Activated naive CD4-positive, alpha-beta T cell treated with anti-CD3 and anti-CD28 coated beads for 36 hours (primary cell): Measurements from ENCODE around the gene CATSPER4. TPM values are rescaled to one million over a fixed set of nuclear protein-coding genes. Genes with fewer than 3 reads are reported as not detected.

Experiments used
- CTCF ChIA-PET: fragments of 350-600 bp; sonication (Branson Sonifier 250); formaldehyde crosslinking; loops from one replicate; lab custom pipeline; 2021; ENCODE audit warnings: antibody characterized with exemption; lab: Charles Lee
- DNase-seq: peaks from one replicate; pipeline ENCODE4 v3.0.0-alpha.2; 2020
- H3K27ac Mint-ChIP-seq: one replicate; pipeline ENCODE4 v1.8.0; 2021; ENCODE audit warnings: mild to moderate bottlenecking, mixed read lengths
- H3K27me3 Mint-ChIP-seq: one replicate; pipeline ENCODE4 v1.8.0; 2021; ENCODE audit warnings: low read depth, mixed read lengths
- H3K36me3 Mint-ChIP-seq: one replicate; pipeline ENCODE4 v1.8.0; 2021; ENCODE audit warnings: low read depth, mixed read lengths
- H3K4me1 Mint-ChIP-seq: one replicate; pipeline ENCODE4 v1.8.0; 2021; ENCODE audit warnings: low read depth, mixed read lengths
- H3K4me3 Mint-ChIP-seq: one replicate; pipeline ENCODE4 v1.8.0; 2021; ENCODE audit warnings: mild to moderate bottlenecking, moderate library complexity, mixed read lengths
- H3K9me3 Mint-ChIP-seq: one replicate; pipeline ENCODE4 v1.8.0; 2021; ENCODE audit warnings: mixed read lengths
- intact Hi-C: fragments of 100-400 bp; cut with micrococcal nuclease; formaldehyde crosslinking; loops from one replicate; pipeline ENCODE4 v1.15.1; 2023
- total RNA-seq, 2 experiments: library from RNA; stranded (reverse); gene quantifications; one replicate each; pipeline ENCODE4 v1.2.3, GENCODE V29; 2021

Gene CATSPER4
- total RNA-seq, 2 experiments from 2014 or later: not detected

DNA sequence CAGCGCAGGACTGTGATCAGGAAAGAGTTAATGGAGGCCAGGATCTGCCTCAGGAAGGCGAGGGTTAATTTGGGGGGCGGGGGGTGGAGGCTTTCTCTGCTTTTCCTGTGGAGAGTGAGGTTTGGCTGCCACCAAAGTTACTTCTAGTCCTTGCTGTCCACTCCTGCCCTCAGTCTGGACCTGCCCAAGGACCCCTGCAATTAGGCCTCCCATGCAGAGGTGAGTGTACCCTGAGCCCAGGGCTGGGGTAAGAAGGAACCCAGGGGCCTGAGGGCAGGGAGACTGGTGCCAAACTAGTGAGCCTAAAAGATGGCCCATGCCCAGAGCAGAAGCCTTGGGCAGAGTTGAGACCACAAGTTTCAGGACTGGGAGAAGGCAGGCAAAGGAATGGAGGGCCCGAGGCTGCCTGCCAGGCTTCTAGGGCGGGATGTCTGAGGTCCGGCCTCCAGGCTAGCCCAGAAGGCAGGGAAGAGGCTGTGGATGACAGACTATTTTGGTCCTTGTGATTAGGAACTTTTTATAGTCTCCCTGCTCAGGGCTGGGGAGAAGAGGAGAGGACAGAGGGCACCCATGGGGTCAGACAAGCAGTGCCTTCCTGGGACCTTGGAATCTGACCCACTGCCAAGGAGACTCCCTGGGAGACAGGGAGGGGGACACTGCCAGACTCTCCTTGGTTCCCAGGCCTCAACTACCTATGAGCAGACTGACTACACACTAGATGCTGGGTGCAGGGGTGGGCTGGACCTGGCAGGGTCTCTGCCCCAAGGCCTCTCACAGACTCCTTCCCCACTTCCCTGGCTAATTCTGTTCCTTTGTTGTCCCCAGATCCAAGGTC, 31.3 kb upstream of the CATSPER4 start, which contains the start of gene FAM110D:
Gene FAM110D (plus strand): TSS at position 172 of the 835 bp plus-strand sequence. CDS start 2,213 bp downstream, outside the sequence.
- intact Hi-C loops: no loop called here
- DNase-seq: no peak
- CTCF ChIA-PET: interaction anchor here (0.6 to 4.3 kb wide), 2 partner anchors 13 to 275 kb away, joined by 3 to 21 read pairs; no protein-coding TSS in a partner anchor
- H3K27me3 Mint-ChIP-seq: peaks cover 27% of the 10 kb centered on the region
- peaks cover 11% of the 10 kb centered on the region for H3K4me1 Mint-ChIP-seq
- H3K36me3 Mint-ChIP-seq: no peaks in the 10 kb centered on the region
- no peaks in the 10 kb centered on the region for H3K9me3 Mint-ChIP-seq
- no peak within 1 kb of the TSS for H3K4me3 Mint-ChIP-seq
- no peak within 1 kb of the TSS for H3K27ac Mint-ChIP-seq

DNA sequence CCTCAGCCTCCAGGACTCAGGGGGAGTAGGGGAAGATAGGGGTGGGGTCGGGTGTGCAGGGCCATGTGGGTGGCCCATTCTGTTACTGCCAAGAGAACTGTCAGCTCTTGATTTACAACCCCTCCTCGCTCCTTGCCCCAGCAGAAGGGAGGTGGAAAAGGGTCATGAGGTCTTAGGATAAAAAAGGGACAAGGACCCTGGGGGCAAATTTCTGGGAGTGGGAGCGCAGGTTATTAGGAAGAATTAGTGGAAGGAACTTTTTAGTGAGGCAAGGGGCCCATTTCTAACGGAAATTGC, 30.7 kb upstream of the CATSPER4 start:
- intact Hi-C loops: no loop called here
- Mint-ChIP-seq H3K27ac (no peak overlapping the region), H3K4me3 (no peak overlapping the region), H3K27me3 (peaks cover 29% of the 10 kb centered on the region), H3K36me3 (no peaks in the 10 kb centered on the region), H3K4me1 (peaks cover 14% of the 10 kb centered on the region), H3K9me3 (no peaks in the 10 kb centered on the region)
- CTCF ChIA-PET: no interaction called here
- DNase-seq: no peak

DNA sequence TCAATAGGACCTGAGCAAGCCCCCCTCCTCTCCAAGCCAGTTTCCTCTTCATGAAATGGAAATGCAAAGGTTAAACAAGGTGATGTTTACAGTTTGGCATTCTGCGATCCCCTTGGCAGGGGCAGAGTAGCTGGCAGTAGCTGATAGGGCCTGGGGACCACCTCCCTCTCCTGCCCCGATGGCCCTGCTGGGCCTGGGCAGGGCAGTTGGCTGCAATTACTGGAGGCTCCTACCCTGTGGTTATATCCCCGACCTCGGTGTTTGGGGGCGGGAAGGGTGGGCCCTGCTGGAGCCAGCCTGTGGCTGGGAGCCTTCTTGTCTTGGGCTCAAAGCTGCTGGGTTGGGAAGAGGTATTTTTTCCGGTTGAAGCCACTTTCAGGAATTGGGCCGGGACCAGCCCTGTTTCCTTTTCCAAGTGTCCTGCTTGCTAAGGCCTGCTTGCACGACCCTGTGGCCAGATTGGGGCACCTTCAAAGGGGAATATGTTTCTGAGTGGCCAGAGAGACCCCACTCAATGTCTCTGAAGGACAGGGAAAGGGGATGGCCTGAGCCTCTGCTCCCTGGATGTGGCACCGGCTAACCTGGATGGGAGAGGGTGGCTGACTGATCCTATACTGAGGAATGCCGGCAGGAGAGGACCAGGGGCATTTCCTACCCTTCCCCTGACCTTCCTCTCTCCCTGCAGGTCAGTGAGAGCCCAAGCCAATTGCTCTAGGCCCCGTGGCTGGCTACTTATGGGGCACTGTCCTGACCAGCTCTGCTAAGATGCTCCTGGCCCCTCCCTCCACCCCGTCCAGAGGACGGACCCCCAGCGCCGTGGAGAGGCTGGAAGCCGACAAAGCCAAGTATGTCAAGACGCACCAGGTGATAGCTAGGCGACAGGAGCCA, 29.6 kb upstream of the CATSPER4 start:
- Mint-ChIP-seq H3K9me3 (no peaks in the 10 kb centered on the region), H3K36me3 (no peaks in the 10 kb centered on the region), H3K4me1 (peaks cover 16% of the 10 kb centered on the region), H3K4me3 (no peak overlapping the region), H3K27ac (no peak overlapping the region), H3K27me3 (peaks cover 29% of the 10 kb centered on the region)
- DNase-seq: no peak
- CTCF ChIA-PET: interaction anchor here (0.9 kb wide), 1 partner anchor 9 kb away, joined by 5 read pairs; the partner anchor contains the start of gene ZNF593
- intact Hi-C loops: no loop called here

GRCh38 chr1:26161415-26162219, 28.8 kb upstream of the CATSPER4 start:
- Mint-ChIP-seq H3K27me3 (peaks cover 27% of the 10 kb centered on the region), H3K4me3 (peak overlapping the region; percentile 50), H3K36me3 (no peaks in the 10 kb centered on the region), H3K4me1 (peaks cover 16% of the 10 kb centered on the region), H3K27ac (no peak overlapping the region), H3K9me3 (no peaks in the 10 kb centered on the region)
- CTCF ChIA-PET: interaction anchor here (0.9 to 1.2 kb wide), 2 partner anchors 8 to 10 kb away, joined by 5 read pairs; partner anchors contain the start of genes ZNF593 and ZNF593OS
- intact Hi-C loops: no loop called here
- DNase-seq: peak; percentile 48

GRCh38 chr1:26162220-26162709, 28.1 kb upstream of the CATSPER4 start:
- no peaks in the 10 kb centered on the region for H3K9me3 Mint-ChIP-seq
- H3K4me1 Mint-ChIP-seq: peaks cover 13% of the 10 kb centered on the region

DNA sequence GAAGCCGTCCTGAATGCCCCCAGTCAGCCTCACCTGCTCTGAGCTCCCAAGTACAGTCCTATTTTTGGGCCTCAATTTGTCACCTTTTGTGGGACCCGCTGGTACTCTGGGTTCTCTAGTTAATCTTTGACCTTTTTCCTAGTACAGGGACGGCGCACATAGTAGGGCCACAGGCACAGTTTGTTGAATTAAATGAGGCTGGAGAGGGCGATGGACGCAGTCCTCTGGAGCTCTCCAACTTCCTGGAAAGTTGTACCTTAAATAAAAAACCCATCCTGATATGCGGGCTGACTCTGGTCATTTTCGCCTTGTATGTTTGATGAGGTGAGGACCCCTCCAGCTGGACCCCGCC, 26.7 kb upstream of the CATSPER4 start:
- Mint-ChIP-seq H3K36me3 (no peaks in the 10 kb centered on the region), H3K27ac (no peak overlapping the region), H3K9me3 (no peaks in the 10 kb centered on the region), H3K4me3 (peak overlapping the region; percentile 34), H3K27me3 (peaks cover 25% of the 10 kb centered on the region), H3K4me1 (peaks cover 13% of the 10 kb centered on the region)
- DNase-seq: no peak
- intact Hi-C loops: loop anchor here (1.0 to 2.0 kb wide), 3 partner anchors 19 to 127 kb away; no protein-coding TSS in a partner anchor
- CTCF ChIA-PET: interaction anchor here (0.8 to 1.9 kb wide), 8 partner anchors 9 to 253 kb away, joined by 3 to 9 read pairs (median 3); partner anchors contain the start of gene CEP85

More at GRCh38 chr1:26162220-26162709, 28.1 kb upstream of the CATSPER4 start:
- Mint-ChIP-seq H3K27me3 (peaks cover 27% of the 10 kb centered on the region), H3K27ac (no peak overlapping the region), H3K4me3 (peak overlapping the region; percentile 50), H3K36me3 (no peaks in the 10 kb centered on the region)
- no peak for DNase-seq
- intact Hi-C loops: no loop called here
- CTCF ChIA-PET: interaction anchor here (0.6 to 1.9 kb wide), 4 partner anchors 9 to 71 kb away, joined by 3 to 9 read pairs (median 4); partner anchors contain the start of genes CEP85 and ZNF593OS

DNA sequence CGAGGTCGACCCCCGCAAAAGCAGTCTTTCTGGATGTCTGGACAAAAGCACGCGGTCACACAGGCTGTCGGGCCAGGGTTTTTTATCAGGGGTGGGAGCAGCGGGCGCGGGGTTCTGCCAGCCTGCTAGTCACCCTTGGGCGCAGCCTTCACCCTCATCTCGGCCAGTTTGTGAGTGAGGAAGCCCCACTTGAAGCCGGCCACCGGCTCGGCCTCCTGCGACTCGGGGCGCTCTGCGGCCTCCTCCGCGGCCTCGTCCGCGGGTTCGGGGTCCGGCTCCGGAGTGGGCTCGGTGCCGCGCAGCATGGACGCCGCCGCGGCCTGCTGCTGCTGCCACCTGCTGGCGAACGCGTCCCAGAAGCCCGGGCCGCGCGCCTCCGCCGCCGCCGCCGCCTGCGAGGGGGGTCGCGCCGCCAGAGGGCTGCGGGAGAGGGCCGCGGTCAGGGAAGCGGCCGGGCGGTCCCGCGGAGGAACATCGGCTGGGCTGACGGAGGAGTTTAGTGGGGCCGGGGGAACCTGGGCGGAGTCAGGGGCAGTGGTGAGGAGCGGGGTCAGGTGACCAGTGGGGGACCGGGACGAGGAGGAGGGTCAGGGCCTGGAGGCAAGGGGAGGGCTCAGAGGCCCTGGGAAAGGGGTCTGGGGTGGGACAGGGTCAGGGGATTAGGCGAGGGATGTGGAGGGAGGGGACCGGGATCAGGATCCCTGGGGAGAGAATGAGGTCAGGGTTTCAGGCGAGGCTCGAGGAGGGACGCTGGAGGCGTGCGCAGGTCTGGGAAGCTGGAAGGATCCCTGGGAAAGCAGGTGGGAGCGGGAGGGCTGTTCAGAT, 26.2 kb upstream of the CATSPER4 start:
- Mint-ChIP-seq H3K27ac (no peak overlapping the region), H3K9me3 (no peaks in the 10 kb centered on the region), H3K27me3 (peaks cover 25% of the 10 kb centered on the region), H3K4me3 (peak overlapping the region; percentile 50), H3K4me1 (peaks cover 13% of the 10 kb centered on the region), H3K36me3 (no peaks in the 10 kb centered on the region)
- DNase-seq: peak; percentile 42
- intact Hi-C loops: loop anchor here (1.0 to 2.0 kb wide), 3 partner anchors 19 to 128 kb away; no protein-coding TSS in a partner anchor
- CTCF ChIA-PET: interaction anchor here (0.8 to 1.9 kb wide), 7 partner anchors 8 to 253 kb away, joined by 3 to 9 read pairs (median 3); no protein-coding TSS in a partner anchor

GRCh38 chr1:26164861-26165842, 25.2 kb upstream of the CATSPER4 start:
- peaks cover 13% of the 10 kb centered on the region for H3K4me1 Mint-ChIP-seq
- intact Hi-C loops: loop anchor here (1.0 to 2.0 kb wide), 3 partner anchors 20 to 129 kb away; no protein-coding TSS in a partner anchor
- peak overlapping the region; percentile 50 for H3K4me3 Mint-ChIP-seq
- no peak overlapping the region for H3K27ac Mint-ChIP-seq
- H3K27me3 Mint-ChIP-seq: peaks cover 21% of the 10 kb centered on the region
- CTCF ChIA-PET: no interaction called here
- no peaks in the 10 kb centered on the region for H3K9me3 Mint-ChIP-seq
- no peak for DNase-seq
- no peaks in the 10 kb centered on the region for H3K36me3 Mint-ChIP-seq

GRCh38 chr1:26166719-26167281, 23.6 kb upstream of the CATSPER4 start:
- CTCF ChIA-PET: interaction anchor here (1.3 kb wide), 1 partner anchor 67 kb away, joined by 6 read pairs; the partner anchor contains the start of gene CEP85
- no peak overlapping the region for H3K27ac Mint-ChIP-seq
- H3K27me3 Mint-ChIP-seq: peaks cover 16% of the 10 kb centered on the region
- peaks cover 5% of the 10 kb centered on the region for H3K36me3 Mint-ChIP-seq
- no peak overlapping the region for H3K4me3 Mint-ChIP-seq
- peaks cover 21% of the 10 kb centered on the region for H3K4me1 Mint-ChIP-seq
- no peak for DNase-seq
- no peaks in the 10 kb centered on the region for H3K9me3 Mint-ChIP-seq
- intact Hi-C loops: no loop called here
